Stimulated activated effector memory CD8-positive, alpha-beta T cell treated with anti-CD3 and anti-CD28 coated beads, Interleukin-12 subunit alpha, Interleukin-12 subunit beta, amount 100 ng/mL, for 72 hours (primary cell): ENCODE results near the gene RTP1.
"Not testable (repeated sequence)": the region's sequence is repeated elsewhere in the genome, so short reads cannot be mapped to it uniquely, and the experiment has no call there.

Source experiments
- ATAC-seq: fragments of 150-1000 bp; cut with Tn5 transposase; 2 replicates; pipeline ENCODE4 v1.10.0; 2021
- DNase-seq, 2 donors: peaks; one replicate each; pipeline ENCODE4 v3.0.0; 2021 to 2022; ENCODE audit warnings: low spot score in 2 of 2
- H3K27ac Mint-ChIP-seq: one replicate; pipeline ENCODE4 v1.8.0; 2022; ENCODE audit warnings: mild to moderate bottlenecking, mixed read lengths
- H3K36me3 Mint-ChIP-seq: one replicate; pipeline ENCODE4 v1.8.0; 2022; ENCODE audit warnings: mild to moderate bottlenecking, mixed read lengths
- H3K4me1 Mint-ChIP-seq: one replicate; pipeline ENCODE4 v1.8.0; 2022; ENCODE audit warnings: mixed read lengths
- H3K4me3 Mint-ChIP-seq: one replicate; pipeline ENCODE4 v1.8.0; 2022; ENCODE audit warnings: mild to moderate bottlenecking, mixed read lengths
- H3K9me3 Mint-ChIP-seq: one replicate; pipeline ENCODE4 v1.8.0; 2022; ENCODE audit warnings: mixed read lengths

Gene RTP1

GRCh38 chr3:187197335-187197649, at the start of gene RTP1:
TSS of gene RTP1 (plus strand) at chr3:187197486. CDS start at chr3:187197516, 30 bp downstream.
- H3K4me3 Mint-ChIP-seq = no peak within 1 kb of the TSS
- H3K9me3 Mint-ChIP-seq = no peaks in the 10 kb centered on the region
- no peak for DNase-seq
- H3K4me1 Mint-ChIP-seq = no peaks in the 10 kb centered on the region
- no peak for ATAC-seq
- no peak within 1 kb of the TSS for H3K27ac Mint-ChIP-seq
- no peaks in the 10 kb centered on the region for H3K36me3 Mint-ChIP-seq

GRCh38 chr3:187150186-187150585, 47.1 kb upstream of the RTP1 start:
- no peaks in the 10 kb centered on the region for H3K36me3 Mint-ChIP-seq

GRCh38 chr3:187150599-187150998, 46.7 kb upstream of the RTP1 start:
- no peak overlapping the region for H3K27ac Mint-ChIP-seq
- H3K9me3 Mint-ChIP-seq = no peaks in the 10 kb centered on the region
- peak; percentile 48 to 82 for DNase-seq
- H3K36me3 Mint-ChIP-seq = no peaks in the 10 kb centered on the region
- H3K4me3 Mint-ChIP-seq = no peak overlapping the region
- peak; percentile 81 for ATAC-seq
- H3K4me1 Mint-ChIP-seq = peaks cover 5% of the 10 kb centered on the region

More at GRCh38 chr3:187150186-187150585, 47.1 kb upstream of the RTP1 start:
- ATAC-seq = peak; percentile 24
- Mint-ChIP-seq H3K4me3 (no peak overlapping the region), H3K27ac (no peak overlapping the region), H3K4me1 (peaks cover 5% of the 10 kb centered on the region), H3K9me3 (no peaks in the 10 kb centered on the region)
- DNase-seq = no peak

- Mint-ChIP-seq H3K36me3 (no peaks in the 10 kb centered on the region), H3K9me3 (no peaks in the 10 kb centered on the region)
- no peak for ATAC-seq
These were observed 35.7 kb upstream of the RTP1 start for GRCh38 chr3:187161556-187161955.

GRCh38 chr3:187162265-187162953, 34.9 kb upstream of the RTP1 start:
- Mint-ChIP-seq H3K4me1 (no peaks in the 10 kb centered on the region), H3K9me3 (no peaks in the 10 kb centered on the region), H3K36me3 (no peaks in the 10 kb centered on the region), H3K4me3 (no peak overlapping the region), H3K27ac (no peak overlapping the region)
- ATAC-seq (no peak), DNase-seq (no peak)

More at GRCh38 chr3:187161556-187161955, 35.7 kb upstream of the RTP1 start:
- Mint-ChIP-seq H3K27ac (no peak overlapping the region), H3K4me3 (no peak overlapping the region), H3K4me1 (no peaks in the 10 kb centered on the region)
- no peak for DNase-seq

GRCh38 chr3:187165144-187165543, 32.1 kb upstream of the RTP1 start:
- peak in 1 of 2 donors; percentile 54 for DNase-seq

GRCh38 chr3:187166750-187167149, 30.5 kb upstream of the RTP1 start:
- no peak for ATAC-seq
- DNase-seq = no peak
- Mint-ChIP-seq H3K4me3 (no peak overlapping the region), H3K27ac (no peak overlapping the region), H3K36me3 (no peaks in the 10 kb centered on the region), H3K4me1 (no peaks in the 10 kb centered on the region), H3K9me3 (no peaks in the 10 kb centered on the region)

More at GRCh38 chr3:187165144-187165543, 32.1 kb upstream of the RTP1 start:
- no peaks in the 10 kb centered on the region for H3K4me1 Mint-ChIP-seq
- peak; percentile 55 for ATAC-seq
- H3K36me3 Mint-ChIP-seq = no peaks in the 10 kb centered on the region
- no peak overlapping the region for H3K4me3 Mint-ChIP-seq
- no peaks in the 10 kb centered on the region for H3K9me3 Mint-ChIP-seq
- no peak overlapping the region for H3K27ac Mint-ChIP-seq

- H3K36me3 Mint-ChIP-seq = no peaks in the 10 kb centered on the region
- ATAC-seq (no peak), DNase-seq (no peak)
- no peaks in the 10 kb centered on the region for H3K4me1 Mint-ChIP-seq
- no peak overlapping the region for H3K4me3 Mint-ChIP-seq
- no peaks in the 10 kb centered on the region for H3K9me3 Mint-ChIP-seq
- no peak overlapping the region for H3K27ac Mint-ChIP-seq
These were observed 29.5 kb upstream of the RTP1 start for GRCh38 chr3:187167777-187168176.

GRCh38 chr3:187169231-187169960, 27.9 kb upstream of the RTP1 start:
- Mint-ChIP-seq H3K27ac (no peak overlapping the region), H3K36me3 (no peaks in the 10 kb centered on the region), H3K4me3 (no peak overlapping the region), H3K4me1 (no peaks in the 10 kb centered on the region), H3K9me3 (no peaks in the 10 kb centered on the region)
- ATAC-seq = no peak
- DNase-seq = no peak

- not testable (repeated sequence) for H3K27ac Mint-ChIP-seq, DNase-seq, H3K4me3 Mint-ChIP-seq, H3K36me3 Mint-ChIP-seq, ATAC-seq, H3K4me1 Mint-ChIP-seq, H3K9me3 Mint-ChIP-seq
These were observed 26.4 kb upstream of the RTP1 start for GRCh38 chr3:187170911-187171310.

- no peak for ATAC-seq
- no peaks in the 10 kb centered on the region for H3K36me3 Mint-ChIP-seq
- no peak overlapping the region for H3K4me3 Mint-ChIP-seq
- no peaks in the 10 kb centered on the region for H3K9me3 Mint-ChIP-seq
- no peak overlapping the region for H3K27ac Mint-ChIP-seq
- DNase-seq = no peak
- H3K4me1 Mint-ChIP-seq = no peaks in the 10 kb centered on the region
These were observed 24.4 kb upstream of the RTP1 start for GRCh38 chr3:187172929-187173328.

- Mint-ChIP-seq H3K4me3 (no peak overlapping the region), H3K36me3 (no peaks in the 10 kb centered on the region), H3K4me1 (no peaks in the 10 kb centered on the region), H3K27ac (no peak overlapping the region), H3K9me3 (no peaks in the 10 kb centered on the region)
- DNase-seq (no peak), ATAC-seq (peak; percentile 44)
These were observed 15.7 kb upstream of the RTP1 start for GRCh38 chr3:187181454-187182170.

GRCh38 chr3:187183210-187183862, 13.9 kb upstream of the RTP1 start:
- Mint-ChIP-seq H3K27ac (no peak overlapping the region), H3K4me3 (no peak overlapping the region), H3K36me3 (no peaks in the 10 kb centered on the region), H3K9me3 (no peaks in the 10 kb centered on the region), H3K4me1 (no peaks in the 10 kb centered on the region)
- ATAC-seq = peak; percentile 36
- DNase-seq = no peak

GRCh38 chr3:187183903-187184302, 13.4 kb upstream of the RTP1 start:
- Mint-ChIP-seq H3K9me3 (no peaks in the 10 kb centered on the region), H3K4me1 (no peaks in the 10 kb centered on the region), H3K27ac (no peak overlapping the region), H3K4me3 (no peak overlapping the region), H3K36me3 (no peaks in the 10 kb centered on the region)
- no peak for ATAC-seq
- DNase-seq = no peak

GRCh38 chr3:187185759-187186158, 11.5 kb upstream of the RTP1 start:
- H3K36me3 Mint-ChIP-seq = no peaks in the 10 kb centered on the region
- no peak overlapping the region for H3K27ac Mint-ChIP-seq
- H3K9me3 Mint-ChIP-seq = no peaks in the 10 kb centered on the region
- no peak overlapping the region for H3K4me3 Mint-ChIP-seq
- ATAC-seq (no peak), DNase-seq (no peak)
- no peaks in the 10 kb centered on the region for H3K4me1 Mint-ChIP-seq
